HUES64 (cell line): ENCODE measurements around the gene AFF1.
A peak's percentile ranks its signal among the peaks of the same experiment; 100 is the strongest.

Experiments
- H3K27ac ChIP-seq: 2 replicates; pipeline ENCODE4 v1.7.0; 2013; ENCODE audit warnings: low read depth, low read length, inconsistent platforms
- H3K27me3 ChIP-seq: 2 replicates; pipeline ENCODE4 v1.6.1; 2013; ENCODE audit warnings: mild to moderate bottlenecking, low read length; ENCODE audit not compliant: insufficient read depth
- H3K36me3 ChIP-seq: 2 replicates; pipeline ENCODE4 v1.6.1; 2013; ENCODE audit warnings: mild to moderate bottlenecking, low read length; ENCODE audit not compliant: insufficient read depth
- H3K4me1 ChIP-seq: 2 replicates; pipeline ENCODE4 v1.6.1; 2013; ENCODE audit warnings: mild to moderate bottlenecking, low read length, moderate library complexity; ENCODE audit not compliant: insufficient read depth
- H3K4me3 ChIP-seq: 2 replicates; pipeline ENCODE4 v1.5.1; 2013; ENCODE audit warnings: mild to moderate bottlenecking, low read length, moderate library complexity
- H3K9ac ChIP-seq: 2 replicates; pipeline ENCODE4 v1.6.1; 2013; ENCODE audit warnings: mild to moderate bottlenecking, low read depth, low read length
- H3K9me3 ChIP-seq: 2 replicates; pipeline ENCODE4 v1.6.1; 2013; ENCODE audit warnings: low read depth, low read length; ENCODE audit not compliant: insufficient read depth
- WGBS: fragments of 150-250, 120-280 bp; methylation state at CpG from one replicate; pipeline ENCODE4 v1.1.7; 2013; ENCODE audit warnings: missing lambda C conversion rate; 5-methylcytosine and 5-hydroxymethylcytosine counted together

Gene AFF1

GRCh38 chr4:86959588-86960500 is 25.0 kb downstream of the AFF1 start:
- Histone ChIP-seq H3K9me3 (no peaks in the 10 kb centered on the region), H3K36me3 (no peaks in the 10 kb centered on the region; the same call in 1 of the 2 replicates), H3K4me3 (peak overlapping the region; percentile 37), H3K4me1 (peaks cover 72% of the 10 kb centered on the region), H3K27me3 (no peaks in the 10 kb centered on the region), H3K9ac (peak overlapping the region; percentile 62), H3K27ac (peak overlapping the region; percentile 99)
- 2% methylated on average over 11 of the region's 11 CpGs for WGBS

DNA sequence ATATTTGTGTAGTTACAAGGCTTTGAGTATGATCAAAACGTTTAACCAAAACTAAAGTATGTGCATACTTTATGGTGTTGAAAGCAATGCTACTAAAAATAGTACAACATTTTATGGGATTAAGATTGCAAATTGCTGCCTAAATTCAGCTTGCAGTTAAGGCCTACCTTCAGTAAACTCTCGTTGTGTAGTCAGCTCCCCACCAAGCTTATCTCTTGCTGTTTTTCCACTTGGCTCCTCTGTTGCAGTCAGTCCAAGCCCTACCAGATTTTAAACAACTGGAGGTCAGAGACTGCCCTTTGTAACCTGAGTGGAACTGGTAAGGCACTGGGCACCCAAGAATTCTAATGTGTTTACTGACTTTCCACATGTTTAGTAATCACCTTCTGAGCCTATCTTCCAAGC is 25.7 kb downstream of the AFF1 start:
- no peaks in the 10 kb centered on the region for H3K9me3 ChIP-seq
- H3K4me3 ChIP-seq = peak overlapping the region; percentile 37
- WGBS = 13% methylated on average over 2 of the region's 2 CpGs
- no peaks in the 10 kb centered on the region for H3K27me3 ChIP-seq
- peaks cover 72% of the 10 kb centered on the region for H3K4me1 ChIP-seq
- H3K36me3 ChIP-seq = no peaks in the 10 kb centered on the region; the same call in 1 of the 2 replicates
- peak overlapping the region; percentile 99 for H3K27ac ChIP-seq
- H3K9ac ChIP-seq = peak overlapping the region; percentile 62

- no peaks in the 10 kb centered on the region; the same call in 1 of the 2 replicates for H3K36me3 ChIP-seq
- H3K27me3 ChIP-seq = no peaks in the 10 kb centered on the region
- H3K9me3 ChIP-seq = no peaks in the 10 kb centered on the region
- 94% methylated on average over 4 of the region's 4 CpGs for WGBS
- H3K4me1 ChIP-seq = peaks cover 72% of the 10 kb centered on the region
- H3K4me3 ChIP-seq = no peak overlapping the region
- peak overlapping the region; percentile 99 for H3K27ac ChIP-seq
- H3K9ac ChIP-seq = peak overlapping the region; percentile 62; the same call in 1 of the 2 replicates
These were observed 26.3 kb downstream of the AFF1 start for GRCh38 chr4:86961116-86961515.

GRCh38 chr4:86961605-86962295 is 26.9 kb downstream of the AFF1 start:
- H3K27me3 ChIP-seq = no peaks in the 10 kb centered on the region
- 75% methylated on average over 9 of the region's 9 CpGs for WGBS
- H3K36me3 ChIP-seq = no peaks in the 10 kb centered on the region; the same call in 1 of the 2 replicates
- peaks cover 72% of the 10 kb centered on the region for H3K4me1 ChIP-seq
- H3K27ac ChIP-seq = peak overlapping the region; percentile 99; the same call in 1 of the 2 replicates
- H3K4me3 ChIP-seq = no peak overlapping the region
- H3K9ac ChIP-seq = no peak overlapping the region
- no peaks in the 10 kb centered on the region for H3K9me3 ChIP-seq

DNA sequence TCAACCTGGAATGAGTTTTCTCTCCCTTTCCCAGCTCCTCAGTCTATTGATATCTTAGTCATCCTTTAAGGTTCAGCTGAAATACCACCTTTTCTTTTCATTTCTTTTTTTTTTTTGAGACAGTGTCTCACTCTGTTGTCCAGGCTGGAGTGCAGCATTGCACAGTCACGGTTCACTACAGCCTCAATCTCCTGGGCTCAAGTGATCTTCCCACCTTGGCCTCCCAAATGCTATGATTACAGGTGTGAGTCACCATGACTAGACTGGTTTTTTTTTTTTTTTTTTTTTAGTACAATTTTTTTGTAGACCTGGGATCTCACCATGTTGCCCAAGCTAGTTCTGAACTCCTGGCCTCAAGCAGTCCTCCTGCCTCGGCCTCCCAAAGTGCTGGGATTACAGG is 28.9 kb downstream of the AFF1 start:
- whole genome bisulfite sequencing = 93% methylated on average over 2 of the region's 2 CpGs
- Histone ChIP-seq H3K9ac (no peak overlapping the region), H3K9me3 (no peaks in the 10 kb centered on the region), H3K4me3 (no peak overlapping the region), H3K27me3 (no peaks in the 10 kb centered on the region), H3K27ac (no peak overlapping the region), H3K4me1 (peaks cover 84% of the 10 kb centered on the region), H3K36me3 (no peaks in the 10 kb centered on the region; the same call in 1 of the 2 replicates)

GRCh38 chr4:86965019-86965976 is 30.5 kb downstream of the AFF1 start:
- 0 out of 2 replicates have a peak overlapping the region, but pooled peaks have one; percentile 2 for H3K9ac ChIP-seq
- WGBS = 61% methylated on average over 2 of the region's 3 CpGs
- H3K27me3 ChIP-seq = no peaks in the 10 kb centered on the region
- H3K4me3 ChIP-seq = no peak overlapping the region
- H3K4me1 ChIP-seq = peaks cover 71% of the 10 kb centered on the region
- peak overlapping the region; percentile 49 for H3K27ac ChIP-seq
- H3K36me3 ChIP-seq = no peaks in the 10 kb centered on the region; the same call in 1 of the 2 replicates
- no peaks in the 10 kb centered on the region for H3K9me3 ChIP-seq

DNA sequence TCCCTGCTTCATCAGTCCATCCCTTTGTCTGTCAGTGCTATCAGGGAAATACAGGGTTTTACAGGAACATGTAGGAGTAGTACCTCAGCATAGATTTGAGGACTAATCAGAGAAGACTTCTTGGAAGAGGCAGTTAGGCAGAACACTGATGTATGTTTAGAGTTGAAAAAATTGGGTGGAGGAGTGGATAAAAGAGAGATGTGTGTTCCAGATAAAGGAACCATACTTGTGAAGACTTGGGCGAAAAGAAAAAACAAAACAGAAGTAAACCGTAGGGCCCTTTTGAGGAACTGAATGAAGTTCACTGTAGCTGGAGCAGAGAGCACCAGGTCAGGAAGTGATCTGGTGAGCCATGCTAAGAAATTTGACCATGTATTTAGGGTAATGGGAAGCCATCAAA is 32.3 kb downstream of the AFF1 start:
- H3K27ac ChIP-seq = no peak overlapping the region
- no peaks in the 10 kb centered on the region for H3K27me3 ChIP-seq
- H3K9ac ChIP-seq = no peak overlapping the region
- no peaks in the 10 kb centered on the region; the same call in 1 of the 2 replicates for H3K36me3 ChIP-seq
- no peaks in the 10 kb centered on the region for H3K9me3 ChIP-seq
- peaks cover 63% of the 10 kb centered on the region for H3K4me1 ChIP-seq
- 94% methylated on average over 2 of the region's 2 CpGs for WGBS
- H3K4me3 ChIP-seq = no peak overlapping the region

- Histone ChIP-seq H3K9ac (no peak overlapping the region), H3K27ac (no peak overlapping the region), H3K27me3 (no peaks in the 10 kb centered on the region), H3K9me3 (no peaks in the 10 kb centered on the region), H3K4me3 (no peak overlapping the region), H3K36me3 (no peaks in the 10 kb centered on the region; the same call in 1 of the 2 replicates), H3K4me1 (peaks cover 61% of the 10 kb centered on the region)
- WGBS = 74% methylated on average over 2 of the region's 2 CpGs
These were observed 33.0 kb downstream of the AFF1 start for GRCh38 chr4:86967798-86968197.

- Histone ChIP-seq H3K9me3 (no peaks in the 10 kb centered on the region), H3K4me3 (no peak overlapping the region), H3K27me3 (no peaks in the 10 kb centered on the region), H3K36me3 (no peaks in the 10 kb centered on the region; the same call in 1 of the 2 replicates), H3K9ac (no peak overlapping the region), H3K27ac (no peak overlapping the region), H3K4me1 (peaks cover 62% of the 10 kb centered on the region)
- 82% methylated on average over 2 of the region's 2 CpGs for WGBS
These were observed 33.7 kb downstream of the AFF1 start for GRCh38 chr4:86968547-86968946.
